DOHH2 (cell line): ENCODE measurements around the gene MRPL49.

ENCODE experiments used
- H3F3A ChIP-seq: fragments of 200-600 bp; sonication (generic), shearing (Covaris generic); 2 replicates; pipeline ENCODE4 v1.6.0; 2016; ENCODE audit warnings: antibody characterized with exemption, mild to moderate bottlenecking; ENCODE audit not compliant: control insufficient read depth, insufficient read depth
- H3K27ac ChIP-seq: fragments of 200-600 bp; sonication (generic); 2 replicates; pipeline ENCODE4 v1.5.1; 2014; ENCODE audit warnings: low read depth, mild to moderate bottlenecking, low read length, moderate library complexity
- H3K27me3 ChIP-seq: fragments of 200-600 bp; sonication (generic); 2 replicates; pipeline ENCODE4 v1.6.1; 2014; ENCODE audit warnings: mild to moderate bottlenecking, low read length, mixed read lengths; ENCODE audit not compliant: control insufficient read depth
- H3K36me3 ChIP-seq: fragments of 200-600 bp; sonication (generic); 2 replicates; pipeline ENCODE4 v1.6.1; 2014; ENCODE audit warnings: mild to moderate bottlenecking, low read length, moderate library complexity, mixed read lengths; ENCODE audit not compliant: control insufficient read depth
- H3K4me1 ChIP-seq: fragments of 200-600 bp; sonication (generic); 2 replicates; pipeline ENCODE4 v1.6.1; 2014; ENCODE audit warnings: mild to moderate bottlenecking, low read length, mixed read lengths; ENCODE audit not compliant: control insufficient read depth
- H3K4me2 ChIP-seq: fragments of 200-600 bp; sonication (generic); 2 replicates; pipeline ENCODE4 v1.6.0; 2014; ENCODE audit warnings: mild to moderate bottlenecking, low read length, moderate library complexity
- H3K4me3 ChIP-seq: fragments of 200-600 bp; sonication (generic); 2 replicates; pipeline ENCODE4 v1.5.1; 2014; ENCODE audit warnings: mild to moderate bottlenecking, low read length, mixed read lengths
- H3K79me2 ChIP-seq: fragments of 200-600 bp; sonication (generic); 2 replicates; pipeline ENCODE4 v1.6.1; 2014; ENCODE audit warnings: mild to moderate bottlenecking, low read length, mixed read lengths; ENCODE audit not compliant: control insufficient read depth
- H3K9me2 ChIP-seq: fragments of 200-600 bp; sonication (generic); replicated peaks from 2 replicates; pipeline ENCODE4 v1.6.1; 2014; ENCODE audit warnings: mild to moderate bottlenecking, low read length, mixed read lengths; ENCODE audit not compliant: control insufficient read depth
- H3K9me3 ChIP-seq: fragments of 200-600 bp; sonication (generic); 2 replicates; pipeline ENCODE4 v1.6.1; 2014; ENCODE audit warnings: antibody characterized with exemption, low read length, mixed read lengths; ENCODE audit not compliant: control insufficient read depth, insufficient read depth
- H4K20me1 ChIP-seq: fragments of 200-600 bp; sonication (generic); 2 replicates; pipeline ENCODE4 v1.6.0; 2014; ENCODE audit warnings: low read depth, mild to moderate bottlenecking, antibody characterized with exemption, low read length, moderate library complexity; ENCODE audit not compliant: control insufficient read depth, insufficient read depth
- EZH2phosphoT487 ChIP-seq: fragments of 200-600 bp; sonication (generic); IDR thresholded peaks from 2 replicates; pipeline ENCODE4 v1.6.1; 2017; ENCODE audit warnings: borderline replicate concordance, mild to moderate bottlenecking, antibody characterized with exemption, low read length, moderate library complexity, mixed read lengths
- TF ChIP-seq, protein P1 (sequence below): fragments of 200-600 bp; sonication (generic); IDR thresholded peaks from one replicate; pipeline ENCODE4 v1.5.1; 2014; ENCODE audit warnings: antibody characterized with exemption, mild to moderate bottlenecking, low read depth, low read length; ENCODE audit not compliant: poor library complexity, severe bottlenecking

The MRPL49 gene

DNA sequence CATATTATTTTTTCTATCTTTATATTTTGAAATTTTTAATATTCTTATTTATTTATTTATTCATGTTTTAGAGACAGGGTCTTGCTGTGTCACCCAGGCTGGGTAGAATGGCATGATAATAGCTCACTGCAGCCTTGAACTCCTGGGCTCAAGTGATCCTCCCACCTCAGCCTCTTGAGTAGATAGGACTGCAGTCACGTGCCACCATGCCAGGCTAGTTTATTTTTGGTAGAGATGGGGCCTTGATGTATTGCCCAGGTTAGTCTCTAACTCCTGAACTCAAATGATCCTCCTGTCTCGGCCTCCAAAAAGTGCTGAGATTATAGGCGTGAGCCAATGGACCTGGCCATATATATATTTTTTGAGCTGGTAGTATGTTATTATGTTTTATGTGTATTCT, 45.5 kb downstream of the MRPL49 start:
- Histone ChIP-seq H3K4me3 (no peak overlapping the region), H3K9me3 (no peaks in the 10 kb centered on the region), H3K36me3 (no peaks in the 10 kb centered on the region), H3K79me2 (no peaks in the 10 kb centered on the region), H3K4me1 (peaks cover 29% of the 10 kb centered on the region), H3K27me3 (no peaks in the 10 kb centered on the region), H3F3A (no peaks in the 10 kb centered on the region; the same call in 1 of the 2 replicates), H4K20me1 (no peaks in the 10 kb centered on the region), H3K27ac (no peak overlapping the region), H3K9me2 (no peaks in the 10 kb centered on the region), H3K4me2 (no peak overlapping the region)
- TF ChIP-seq, protein P1, sequence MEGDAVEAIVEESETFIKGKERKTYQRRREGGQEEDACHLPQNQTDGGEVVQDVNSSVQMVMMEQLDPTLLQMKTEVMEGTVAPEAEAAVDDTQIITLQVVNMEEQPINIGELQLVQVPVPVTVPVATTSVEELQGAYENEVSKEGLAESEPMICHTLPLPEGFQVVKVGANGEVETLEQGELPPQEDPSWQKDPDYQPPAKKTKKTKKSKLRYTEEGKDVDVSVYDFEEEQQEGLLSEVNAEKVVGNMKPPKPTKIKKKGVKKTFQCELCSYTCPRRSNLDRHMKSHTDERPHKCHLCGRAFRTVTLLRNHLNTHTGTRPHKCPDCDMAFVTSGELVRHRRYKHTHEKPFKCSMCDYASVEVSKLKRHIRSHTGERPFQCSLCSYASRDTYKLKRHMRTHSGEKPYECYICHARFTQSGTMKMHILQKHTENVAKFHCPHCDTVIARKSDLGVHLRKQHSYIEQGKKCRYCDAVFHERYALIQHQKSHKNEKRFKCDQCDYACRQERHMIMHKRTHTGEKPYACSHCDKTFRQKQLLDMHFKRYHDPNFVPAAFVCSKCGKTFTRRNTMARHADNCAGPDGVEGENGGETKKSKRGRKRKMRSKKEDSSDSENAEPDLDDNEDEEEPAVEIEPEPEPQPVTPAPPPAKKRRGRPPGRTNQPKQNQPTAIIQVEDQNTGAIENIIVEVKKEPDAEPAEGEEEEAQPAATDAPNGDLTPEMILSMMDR = no peak

DNA sequence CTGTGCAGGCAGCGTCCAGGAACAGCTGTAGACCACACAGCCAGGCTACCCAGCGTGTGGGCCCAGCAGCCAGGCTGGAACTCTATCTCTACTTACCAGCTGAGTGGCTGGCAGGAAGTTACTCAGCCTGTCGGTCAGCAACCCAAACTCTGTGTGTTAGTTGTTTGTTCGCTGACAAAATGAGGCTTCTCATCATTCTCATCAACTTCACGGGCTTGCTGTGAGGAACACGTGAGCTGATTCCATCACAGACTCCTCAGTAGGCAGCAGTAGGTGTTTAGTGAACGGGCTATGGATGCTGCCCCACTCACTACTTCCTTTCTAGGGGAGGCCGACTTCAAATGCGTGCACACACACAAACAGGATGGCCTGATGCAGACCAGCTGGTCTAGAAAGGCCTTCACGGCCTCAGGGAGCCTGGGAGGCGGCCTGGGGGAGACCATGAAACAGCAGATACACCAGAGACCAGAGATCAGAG, 47.1 kb downstream of the MRPL49 start:
- peak overlapping the region; percentile 71 for H3K27ac ChIP-seq
- no peaks in the 10 kb centered on the region for H3K9me2 ChIP-seq
- peaks cover 2% of the 10 kb centered on the region for H3F3A ChIP-seq
- no peaks in the 10 kb centered on the region for H3K36me3 ChIP-seq
- H3K79me2 ChIP-seq = no peaks in the 10 kb centered on the region
- TF ChIP-seq EZH2phosphoT487 = no peak
- TF ChIP-seq, protein P1 = no peak
- peak overlapping the region; percentile 41 for H3K4me3 ChIP-seq
- H3K27me3 ChIP-seq = no peaks in the 10 kb centered on the region
- no peaks in the 10 kb centered on the region for H4K20me1 ChIP-seq
- H3K4me2 ChIP-seq = peak overlapping the region; percentile 66
- H3K4me1 ChIP-seq = peaks cover 29% of the 10 kb centered on the region
- no peaks in the 10 kb centered on the region for H3K9me3 ChIP-seq

DNA sequence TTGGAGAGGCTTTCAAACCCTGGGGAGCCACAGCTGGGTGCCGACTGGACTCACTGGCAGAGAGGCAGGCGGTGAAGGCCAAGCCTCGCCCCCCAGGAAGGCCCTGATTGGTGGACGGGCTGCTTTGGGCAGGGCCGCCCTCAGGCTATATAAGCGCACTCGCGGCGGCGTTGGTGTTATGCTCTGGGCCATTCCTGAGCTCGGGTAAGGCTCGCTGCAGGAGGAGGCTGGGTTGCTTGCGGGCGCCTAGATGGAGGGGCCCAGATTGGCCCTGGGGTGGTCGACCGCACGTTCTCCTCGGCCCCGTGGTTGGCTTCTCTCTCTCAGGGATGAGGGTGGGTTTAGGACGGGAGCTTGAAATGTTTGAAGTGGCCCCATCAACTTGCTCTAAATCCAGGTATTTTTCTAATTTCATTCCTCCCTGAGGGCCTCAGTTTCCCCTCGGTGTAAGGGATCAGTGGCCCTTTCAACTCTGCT, 48.0 kb downstream of the MRPL49 start, which contains the start of gene SPDYC:
Gene SPDYC (plus strand): TSS at position 176 of the 477 bp plus-strand sequence. CDS start 1,125 bp downstream, outside the sequence.
- TF ChIP-seq, protein P1 = no peak
- no peak for TF ChIP-seq EZH2phosphoT487

More for the DNA sequence above, 48.0 kb downstream of the MRPL49 start, which contains the start of gene SPDYC:
- no peaks in the 10 kb centered on the region for H4K20me1 ChIP-seq
- H3K79me2 ChIP-seq = no peaks in the 10 kb centered on the region
- H3F3A ChIP-seq = peaks cover 2% of the 10 kb centered on the region
- H3K27ac ChIP-seq = peak within 1 kb of the TSS; percentile 71
- H3K4me1 ChIP-seq = peaks cover 29% of the 10 kb centered on the region
- H3K36me3 ChIP-seq = no peaks in the 10 kb centered on the region
- H3K9me2 ChIP-seq = no peaks in the 10 kb centered on the region
- peak within 1 kb of the TSS; percentile 41 for H3K4me3 ChIP-seq
- H3K27me3 ChIP-seq = no peaks in the 10 kb centered on the region
- peak within 1 kb of the TSS; percentile 66 for H3K4me2 ChIP-seq
- H3K9me3 ChIP-seq = no peaks in the 10 kb centered on the region
